ENCODE results near the gene RGP1.

Gene RGP1

DNA sequence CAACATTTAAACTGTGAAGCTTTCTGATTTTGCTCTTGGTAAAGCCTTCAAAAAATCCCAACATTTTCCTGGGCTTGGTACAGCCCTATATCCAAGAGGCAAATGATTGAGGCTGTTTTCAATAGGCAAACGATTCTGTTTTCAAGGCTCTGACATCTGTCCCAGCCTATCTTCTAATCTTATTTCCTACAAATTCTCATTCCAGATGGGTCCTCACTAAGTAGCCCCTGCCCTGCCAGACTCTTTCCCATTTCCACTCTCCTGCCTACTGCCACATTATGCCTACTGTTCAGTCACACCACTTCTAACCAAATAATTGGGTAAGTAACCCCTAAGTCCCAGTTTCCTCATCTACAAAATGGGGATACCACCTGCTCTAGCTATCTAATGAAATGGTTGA lies 3.5 kb upstream of the RGP1 start:
- no peak for DNase-seq

DNA sequence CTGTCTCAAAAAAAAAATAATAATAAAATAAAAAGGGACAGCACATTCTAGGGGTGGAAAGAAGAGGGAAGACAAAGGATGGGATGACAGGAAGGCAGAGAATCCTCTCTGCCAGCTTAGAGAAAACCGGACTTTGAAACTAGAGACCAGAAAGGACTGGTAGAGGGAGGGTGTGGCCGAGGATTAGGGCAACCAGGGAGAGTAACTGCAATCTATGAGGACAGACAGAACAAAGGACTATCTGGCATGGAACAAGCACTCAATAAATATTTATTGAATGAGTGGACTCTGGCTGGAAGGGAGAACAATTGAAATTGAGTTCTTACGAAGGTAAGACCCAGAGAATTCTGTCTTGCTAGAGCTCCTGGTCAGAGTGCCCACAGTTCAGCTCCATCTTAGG lies 2.5 kb upstream of the RGP1 start:
- no peak for DNase-seq

DNA sequence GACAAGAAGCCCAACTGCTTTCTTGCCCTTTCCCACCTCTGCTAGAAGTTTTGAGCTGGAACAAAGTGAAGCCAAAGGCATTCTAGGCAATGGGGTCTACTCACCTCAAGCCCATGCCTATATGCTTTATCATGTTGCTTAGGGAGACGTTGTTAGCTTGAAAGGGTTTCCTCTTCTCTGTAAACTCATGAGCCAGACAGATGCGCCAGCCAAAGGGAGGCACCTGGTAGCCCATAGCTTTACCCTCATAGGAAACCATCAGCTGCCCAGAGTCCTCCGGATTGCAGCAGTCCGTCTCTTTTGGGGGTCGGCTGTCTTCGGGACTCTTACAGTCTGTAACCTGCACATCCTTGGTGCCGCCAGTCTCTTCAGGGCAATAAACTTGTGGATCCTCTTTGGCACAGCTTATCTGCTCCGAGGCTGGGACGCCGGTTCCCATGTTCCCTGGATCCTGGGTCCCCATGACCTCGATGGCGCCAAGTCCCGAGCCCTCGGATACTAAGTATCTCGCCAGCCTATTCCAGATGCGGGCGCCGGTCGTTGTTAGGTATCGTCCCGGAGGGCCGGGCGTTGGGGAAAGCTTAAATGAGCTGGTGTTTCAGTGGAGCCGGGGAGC lies 737 bp upstream of the RGP1 start:
- DNase-seq, result no peak

DNA sequence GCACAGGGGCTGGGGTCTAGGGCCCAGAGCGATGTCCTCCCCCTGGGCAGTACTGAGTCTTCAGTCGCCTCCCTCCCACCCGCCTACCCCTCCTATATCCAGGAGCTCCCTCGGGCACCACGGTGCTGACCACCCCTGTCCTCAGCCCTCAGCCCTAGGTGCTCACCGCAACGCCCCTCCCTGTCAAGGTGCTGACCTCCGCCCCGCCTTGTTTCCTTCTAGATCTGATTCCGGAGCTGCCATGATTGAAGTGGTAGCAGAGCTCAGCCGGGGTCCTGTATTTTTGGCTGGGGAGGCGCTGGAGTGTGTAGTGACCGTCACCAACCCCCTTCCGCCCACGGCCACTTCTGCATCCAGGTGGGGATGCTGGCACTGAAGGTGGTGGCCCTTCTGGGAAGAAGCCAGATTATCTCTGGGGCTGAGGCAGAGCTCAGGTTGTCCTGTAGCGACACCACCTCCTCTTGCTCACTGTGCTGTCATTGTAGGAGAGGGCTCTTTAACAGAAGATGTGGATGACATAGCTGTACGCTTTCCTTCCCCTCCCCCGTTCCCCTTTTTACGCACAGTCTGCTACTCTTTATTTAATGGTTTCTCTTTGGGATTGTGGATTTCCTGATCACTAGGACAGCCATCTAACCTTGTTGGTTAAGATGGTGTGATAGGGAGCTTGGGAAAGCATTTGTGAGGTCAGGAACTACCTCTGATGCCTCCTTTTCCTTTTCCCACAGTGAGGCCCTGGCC lies 598 bp downstream of the RGP1 start:
- no peak for DNase-seq

DNA sequence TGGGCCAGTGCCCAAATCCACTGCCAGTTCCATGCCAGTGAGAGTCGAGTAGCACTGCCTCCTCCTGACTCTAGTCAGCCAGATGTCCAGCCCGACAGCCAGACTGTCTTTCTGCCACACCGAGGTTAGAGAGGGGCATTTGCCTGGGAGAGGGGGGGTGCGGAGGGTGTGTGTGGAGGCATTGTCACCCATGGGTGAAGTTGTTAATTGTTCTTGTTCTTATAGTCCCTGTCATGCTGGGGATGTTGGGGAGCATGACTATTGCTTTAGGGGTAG lies 1.1 kb downstream of the RGP1 start:
- DNase-seq, result no peak

DNA sequence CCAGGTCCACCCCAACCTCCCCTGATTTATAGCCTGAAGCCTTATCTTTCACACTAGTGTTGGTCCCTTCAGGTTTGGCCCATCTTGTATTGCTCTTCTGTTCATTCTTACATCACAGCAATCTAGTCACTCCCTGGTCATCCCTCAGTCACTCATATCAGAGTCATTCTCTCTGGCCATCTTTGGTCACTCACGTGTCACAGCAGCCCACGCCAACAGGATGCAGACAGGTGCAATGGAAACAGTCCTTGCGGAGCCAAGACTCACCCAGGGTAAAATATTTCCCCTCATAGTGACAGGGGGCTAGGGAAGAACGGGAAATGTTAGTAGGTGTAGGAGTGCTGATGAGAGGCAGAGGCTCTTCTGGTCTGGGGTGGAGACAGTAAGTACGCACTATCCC lies 4.4 kb downstream of the RGP1 start:
- DNase-seq, result no peak

DNA sequence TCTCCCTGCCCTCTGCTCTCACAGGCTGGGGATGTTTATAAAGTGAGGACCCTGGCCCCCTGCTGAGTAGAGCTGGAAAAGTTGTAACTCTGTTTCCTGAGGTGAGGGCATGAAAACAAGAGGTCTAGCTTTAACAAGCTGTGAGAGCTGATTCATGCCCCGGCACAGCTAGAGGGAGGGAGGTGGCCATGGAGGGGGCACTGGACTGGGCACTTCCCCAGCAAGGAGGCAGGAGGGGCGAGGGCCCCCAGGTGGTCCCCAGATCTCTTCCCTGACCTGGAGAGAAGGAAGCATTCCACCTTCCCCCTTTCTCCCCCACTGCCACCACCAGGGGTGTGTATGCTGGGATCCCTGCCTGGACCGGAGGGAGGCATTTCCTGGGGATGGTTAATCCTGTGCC lies 5.2 kb downstream of the RGP1 start, which contains the start of gene MSMP:
Gene MSMP (minus strand): TSS at position 13 of the 400 bp plus-strand sequence. CDS start 147 bp downstream, outside the sequence.
- no peak for DNase-seq

DNA sequence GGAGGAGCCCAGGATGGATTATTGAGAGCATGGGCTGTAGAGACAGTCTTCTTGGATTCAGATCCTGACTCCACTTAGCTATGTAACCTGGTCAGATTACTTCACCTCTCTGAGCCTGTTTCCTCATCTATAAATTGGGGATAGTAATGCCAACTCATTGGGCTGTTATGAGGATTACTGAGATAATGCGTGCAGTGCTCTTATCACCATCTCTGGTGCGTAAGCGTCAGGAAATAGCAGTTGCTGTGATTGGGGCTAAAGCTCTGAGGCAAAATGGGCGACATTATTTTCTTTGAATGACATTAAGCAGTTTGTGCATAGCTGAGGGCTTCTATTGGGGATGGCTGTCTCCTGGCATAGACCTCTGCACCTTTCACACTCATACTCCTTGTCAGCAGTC lies 6.0 kb downstream of the RGP1 start:
- DNase-seq, result no peak

DNA sequence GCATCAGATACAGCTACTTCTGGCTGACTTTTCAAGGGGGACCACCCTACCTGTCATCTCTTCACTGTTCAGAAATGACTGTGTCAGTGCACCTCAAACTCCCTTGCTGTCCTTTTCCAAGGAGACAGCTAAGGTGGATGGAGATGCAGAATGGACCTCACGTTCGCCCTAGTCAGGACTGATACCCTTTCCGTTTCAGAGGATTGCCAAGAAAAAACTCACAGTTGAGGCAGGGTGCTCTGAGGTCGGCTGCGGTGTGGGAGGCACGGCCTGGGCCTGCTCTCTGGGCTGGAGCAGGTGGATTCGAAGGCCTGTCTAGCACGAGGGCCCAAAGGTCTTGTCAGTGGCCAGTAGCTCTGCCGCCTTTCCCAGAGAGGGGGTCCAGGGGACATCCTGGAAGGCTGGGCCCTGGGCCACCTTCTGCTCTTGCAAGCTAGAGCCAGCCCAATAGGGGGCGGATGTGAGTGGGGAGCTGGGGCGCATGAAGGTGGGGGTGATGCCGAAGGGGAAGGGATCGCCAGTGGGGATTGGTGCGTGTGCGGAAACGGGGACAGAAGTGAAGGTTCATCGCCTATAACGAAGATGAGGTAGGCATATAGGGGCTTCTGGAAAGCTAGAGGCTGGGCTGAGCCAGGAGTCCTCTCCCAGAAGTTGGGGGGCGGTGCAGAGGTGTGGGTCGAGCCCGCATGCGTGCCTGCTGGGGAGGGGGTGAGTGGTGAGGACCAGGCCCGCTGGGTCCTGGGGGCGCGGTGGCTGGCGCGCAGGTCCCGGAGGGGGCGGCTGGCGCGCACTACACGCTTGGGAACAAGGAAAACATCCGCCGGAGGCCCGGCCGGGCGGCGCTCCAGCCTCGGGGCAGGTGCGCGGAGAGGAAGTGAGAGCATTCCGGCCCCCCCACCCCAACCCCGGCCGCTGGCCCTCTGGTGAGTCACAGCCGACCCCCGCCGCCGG lies 7.5 kb downstream of the RGP1 start:
- DNase-seq, result no peak

DNA sequence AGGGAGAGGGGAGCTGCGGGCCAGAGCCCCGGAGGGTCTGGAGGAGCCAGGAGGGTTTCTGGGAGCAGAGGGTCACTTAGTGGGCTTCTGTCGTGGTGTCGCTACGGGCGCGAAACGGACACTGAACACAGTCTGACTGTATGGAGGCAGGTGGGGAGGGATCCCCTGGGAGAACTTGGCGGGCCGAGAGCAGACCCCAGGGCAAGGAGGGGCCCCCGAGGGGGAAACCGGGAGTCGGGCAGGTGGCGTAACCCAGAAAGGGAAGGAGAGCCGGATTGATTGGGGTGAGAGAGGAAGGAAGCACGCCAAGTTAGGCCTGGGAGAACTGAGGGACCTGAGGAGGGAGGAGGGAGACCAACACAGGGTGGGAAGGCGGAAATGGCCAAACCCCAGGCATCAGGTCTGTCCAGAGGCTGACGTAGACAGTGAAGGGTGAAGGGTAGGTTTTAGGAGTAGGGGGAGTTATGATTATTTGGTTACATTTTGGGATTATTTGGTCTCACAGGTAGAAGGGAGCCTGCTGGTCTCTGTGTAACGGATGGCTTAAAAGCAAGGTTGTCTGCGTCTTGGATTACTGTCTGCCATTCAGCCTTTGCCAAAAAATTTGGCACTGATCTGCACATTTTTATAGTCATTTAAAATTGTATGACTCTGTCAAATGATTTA lies 8.3 kb downstream of the RGP1 start:
- DNase-seq, result peak; percentile 80

DNA sequence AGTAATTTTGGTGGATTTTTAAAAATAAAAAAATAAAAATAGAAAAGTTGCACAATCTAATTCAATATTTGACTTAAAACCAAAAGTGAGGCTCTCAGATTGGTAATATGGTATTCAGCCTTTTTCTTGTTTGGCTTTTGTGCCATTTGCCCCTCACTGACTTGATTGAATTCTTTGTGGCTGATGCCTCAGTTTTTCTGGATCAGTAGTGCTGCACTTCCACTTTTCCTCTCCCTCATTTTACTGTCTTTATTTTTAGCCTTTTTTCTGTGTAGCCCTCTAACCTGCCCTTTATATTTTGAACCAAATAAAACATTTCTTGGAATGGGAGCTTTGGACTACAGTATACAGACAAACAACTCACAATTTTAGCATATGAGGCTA lies 8.8 kb downstream of the RGP1 start:
- no peak for DNase-seq

DNA sequence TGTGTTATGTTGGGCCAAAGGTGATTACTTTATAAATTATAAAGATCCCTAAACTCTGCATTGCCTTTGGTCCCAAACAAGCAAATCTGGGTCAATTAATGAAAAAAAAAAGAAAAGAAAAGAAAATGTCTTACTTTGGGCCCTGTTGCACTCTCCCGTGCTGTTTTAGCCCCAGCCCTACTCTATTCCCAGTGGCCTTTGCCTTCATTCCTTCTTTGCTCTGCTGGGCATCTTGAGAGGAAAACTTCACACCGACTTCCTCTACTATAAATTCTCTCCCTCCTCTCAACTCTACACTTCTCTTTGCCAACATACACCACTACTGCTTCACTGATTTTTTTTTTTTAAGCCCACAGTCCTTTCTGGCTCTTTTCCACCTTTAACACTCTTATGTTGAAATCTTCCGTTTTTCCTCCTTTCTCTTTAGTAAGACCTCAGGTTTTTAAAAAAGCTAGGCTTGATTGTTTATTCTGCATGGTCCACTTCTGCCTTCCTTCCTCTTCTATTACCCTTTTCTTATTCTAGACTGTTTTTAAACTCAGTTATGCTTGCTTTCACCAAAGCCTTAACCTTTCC lies 9.5 kb downstream of the RGP1 start:
- no peak for DNase-seq

DNA sequence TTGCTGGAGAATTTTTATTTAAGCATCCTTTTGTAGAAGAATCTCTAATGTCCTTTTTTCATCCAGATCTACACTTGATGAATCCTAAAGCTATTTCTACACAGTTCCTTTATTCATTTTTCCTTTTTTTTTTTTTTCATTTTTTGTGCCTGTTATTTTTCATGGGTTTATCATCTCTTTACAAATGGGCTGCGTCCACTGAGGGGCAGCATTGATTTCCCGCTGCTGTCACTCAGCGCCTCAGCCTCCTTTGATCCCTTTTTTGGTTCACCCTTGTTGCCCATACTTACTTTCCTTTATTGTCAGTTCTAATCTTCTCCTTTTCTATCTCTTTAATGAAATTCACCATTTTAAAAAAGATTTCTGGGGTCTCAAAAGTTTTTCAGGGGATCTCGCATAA lies 10.7 kb downstream of the RGP1 start:
- no peak for DNase-seq

DNA sequence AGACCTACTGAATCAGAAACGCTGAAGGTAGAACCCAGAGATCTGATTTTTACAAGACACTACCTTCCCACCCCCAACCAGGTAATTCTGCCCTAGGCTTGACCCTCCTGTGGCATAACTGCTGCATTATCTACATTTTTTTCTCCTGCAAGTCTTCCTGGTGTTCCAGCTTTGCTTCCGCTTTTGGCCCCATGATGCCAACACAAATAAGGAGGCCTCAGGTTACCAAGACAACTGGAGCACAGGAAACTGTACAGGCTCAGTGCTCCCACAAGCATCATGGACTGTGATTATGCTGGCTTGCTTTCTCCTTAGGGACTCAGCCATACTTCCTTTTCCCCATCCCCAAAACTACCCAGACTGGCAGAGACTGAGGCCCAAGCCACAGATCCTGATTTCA lies 11.6 kb downstream of the RGP1 start:
- DNase-seq, result no peak

DNA sequence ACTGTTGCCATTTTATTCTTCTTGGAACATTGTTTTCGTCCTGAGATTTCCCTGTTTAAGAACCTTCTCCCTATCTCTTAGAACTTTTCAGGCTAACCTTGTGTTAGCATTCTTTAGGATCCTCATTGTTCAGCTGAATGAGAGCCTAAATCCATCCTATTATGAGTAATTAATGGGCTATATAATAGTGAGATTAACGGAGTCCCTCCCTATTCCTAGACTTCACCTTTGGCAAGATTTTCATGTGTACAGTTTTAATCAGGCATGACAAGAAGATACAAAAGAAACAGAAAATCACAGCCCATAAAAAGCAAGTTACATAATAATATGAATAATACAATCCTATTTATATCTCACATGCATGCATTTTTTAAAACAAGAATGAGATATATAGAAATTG lies 14.1 kb downstream of the RGP1 start:
- no peak for DNase-seq

DNA sequence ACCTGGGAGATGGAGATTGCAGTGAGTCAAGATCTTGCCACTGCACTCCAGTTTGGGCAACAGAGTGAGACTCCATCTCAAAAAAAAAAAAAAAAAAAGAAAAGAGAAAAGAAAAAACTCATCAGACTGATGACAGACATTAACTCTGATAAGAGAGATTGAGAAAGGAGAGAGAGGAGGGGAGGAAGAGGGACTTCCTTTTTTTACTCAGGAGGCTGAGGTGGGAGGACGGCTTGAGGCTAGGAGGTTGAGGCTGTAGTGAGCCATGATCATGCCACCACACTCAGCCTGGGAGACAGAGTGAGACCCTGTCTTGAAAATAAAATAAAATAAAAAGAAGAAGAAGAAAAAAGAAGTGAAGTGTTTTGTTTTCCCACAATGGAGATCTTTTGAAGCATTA lies 14.7 kb downstream of the RGP1 start:
- no peak for DNase-seq

DNA sequence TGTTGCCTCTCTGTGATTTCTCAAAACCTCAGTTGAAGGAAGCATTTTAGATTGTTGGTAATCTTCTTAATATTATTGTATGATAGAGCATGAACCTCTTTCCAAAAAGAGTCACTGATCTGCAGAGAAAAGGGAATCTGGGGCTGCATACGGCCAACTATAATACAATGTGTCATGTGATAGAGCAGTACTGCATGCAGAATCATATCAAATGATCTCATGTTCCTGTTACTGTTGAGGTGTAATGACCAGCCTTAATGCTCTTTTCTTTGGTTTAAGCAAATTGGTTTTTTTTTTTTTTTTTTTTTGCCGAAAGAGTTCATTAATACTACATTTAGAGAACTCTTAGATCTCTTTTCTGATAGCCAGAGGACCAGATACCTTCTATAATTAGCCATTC lies 17.9 kb downstream of the RGP1 start:
- no peak for DNase-seq

DNA sequence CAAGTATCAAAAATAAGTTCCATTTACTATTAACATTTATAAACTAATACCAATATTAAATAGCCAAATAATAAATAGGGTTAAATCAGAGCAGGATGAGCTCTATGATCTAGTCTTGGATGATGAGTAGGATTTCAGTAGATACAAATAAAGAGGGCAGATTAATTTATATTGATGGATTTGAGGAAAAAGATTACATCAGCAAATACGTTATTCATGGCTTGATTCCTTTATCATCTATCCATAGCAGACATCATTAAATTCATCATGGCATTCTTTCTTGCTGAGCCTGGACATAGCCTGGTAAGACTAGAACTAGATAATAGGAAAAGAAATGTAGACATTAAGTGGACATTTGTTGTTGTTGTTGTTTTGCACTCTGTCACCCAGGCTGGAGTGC lies 18.4 kb downstream of the RGP1 start:
- DNase-seq, result no peak

DNA sequence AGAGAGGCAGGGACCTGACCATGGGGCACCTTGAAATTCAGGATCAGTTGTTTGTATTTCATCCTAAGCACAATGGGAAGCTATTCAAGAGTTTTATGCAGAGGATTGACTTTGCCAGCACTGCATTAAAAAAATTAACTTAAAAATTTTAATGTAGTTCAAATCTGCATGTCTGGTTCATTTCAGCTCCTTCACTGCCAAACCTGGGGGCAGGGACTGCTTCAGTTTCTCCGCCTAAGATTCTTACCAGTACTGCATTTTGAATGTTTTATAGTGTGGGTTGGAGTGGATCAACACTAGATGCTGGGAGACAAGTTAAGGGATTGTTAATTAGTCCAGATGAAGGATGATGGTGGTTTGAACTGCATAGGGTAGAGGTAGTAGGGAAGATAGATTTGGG lies 20.7 kb downstream of the RGP1 start:
- DNase-seq, result no peak

DNA sequence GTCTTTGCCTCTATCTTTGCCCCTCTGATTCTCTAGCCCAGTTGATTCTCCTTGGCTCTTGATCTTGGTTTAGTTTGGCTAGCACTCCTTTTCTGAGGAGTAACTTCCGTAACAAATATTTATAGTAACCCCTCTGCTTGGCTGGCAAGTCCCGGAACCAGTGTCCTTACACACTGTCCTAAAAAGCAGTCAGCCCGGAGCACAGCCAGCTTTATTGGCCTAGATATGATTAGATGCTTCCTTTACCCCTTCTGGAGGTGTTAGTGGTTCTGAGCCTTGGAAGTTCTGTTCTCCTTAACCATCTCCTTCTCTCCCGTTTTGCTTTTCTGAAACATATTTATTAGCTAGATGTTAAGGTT lies 22.0 kb downstream of the RGP1 start:
- no peak for DNase-seq

DNA sequence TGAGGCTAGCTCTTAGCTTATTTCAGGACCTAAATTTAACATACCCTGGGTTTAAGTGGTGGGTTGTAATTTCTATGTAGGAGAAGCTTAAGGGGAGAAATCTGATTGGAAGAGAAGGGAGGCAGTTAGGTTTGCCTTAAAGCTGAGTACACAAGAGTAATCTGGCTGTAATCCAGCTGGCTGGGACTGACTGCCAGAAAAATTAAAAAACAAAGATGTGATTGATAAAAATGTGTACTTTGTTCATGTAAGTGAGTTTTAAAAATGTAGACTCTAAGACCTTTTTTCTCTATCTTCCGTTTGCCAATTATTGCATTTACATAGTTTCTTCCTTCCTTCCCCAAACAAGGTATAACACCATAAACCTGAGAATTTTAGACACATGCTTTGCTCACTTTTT lies 22.4 kb downstream of the RGP1 start:
- DNase-seq, result no peak

DNA sequence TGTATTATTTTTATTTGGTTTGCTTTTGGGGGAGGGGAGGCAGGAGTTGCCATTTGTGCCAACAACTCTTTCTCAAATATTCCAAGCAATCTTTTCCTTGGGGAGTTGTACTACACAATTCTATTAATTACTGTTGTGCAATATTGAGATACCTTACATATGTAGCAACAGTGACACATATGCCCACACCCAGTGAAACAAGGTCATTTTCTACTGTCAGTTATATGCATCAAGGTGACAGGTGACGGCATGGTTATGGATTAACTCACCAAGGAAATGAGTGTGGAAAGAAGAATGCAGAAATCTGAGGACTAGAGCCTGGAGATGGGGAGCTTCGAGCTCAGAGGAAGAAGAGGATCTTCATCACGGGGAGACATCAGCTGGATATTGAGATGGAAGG lies 22.9 kb downstream of the RGP1 start:
- no peak for DNase-seq

Measured in left hindlimb (tissue), 1 donor.